SK-N-SH (cell line): Measurements from ENCODE around the gene CPVL. TPM values are rescaled to one million over a fixed set of nuclear protein-coding genes. Genes with fewer than 3 reads are reported as not detected.

Experiments
- CTCF ChIA-PET: fragments of 300-600, 350-600 bp; formaldehyde crosslinking; extraction: SDS; loops from one replicate; lab custom pipeline; 2021; lab: Yijun Ruan, JAX
- POLR2A ChIA-PET: fragments of 350-600 bp; sonication (Branson Sonifier 250); formaldehyde crosslinking; extraction: SDS; loops from one replicate; lab custom pipeline; 2020; ENCODE audit warnings: antibody characterized with exemption, inconsistent platforms; lab: Yijun Ruan, JAX
- DNase-seq: peaks from one replicate; pipeline ENCODE4 v3.0.0; 2012
- H2AFZ ChIP-seq: fragments of 200-600 bp; sonication (generic); 2 replicates; pipeline ENCODE4 v1.8.1; 2016; ENCODE audit warnings: antibody characterized with exemption, mild to moderate bottlenecking, low read depth
- H3F3A ChIP-seq: fragments of 200-600 bp; sonication (generic); replicated peaks from 2 replicates; pipeline ENCODE3; 2016; ENCODE audit warnings: antibody characterized with exemption, mild to moderate bottlenecking; ENCODE audit not compliant: insufficient read depth
- H3K27ac ChIP-seq, 2 experiments: fragments of 200-500 bp in 1 of 2; fragments of 200-600 bp in 1 of 2; sonication (Bioruptor generic) in 1 of 2; sonication (generic), shearing (Covaris generic) in 1 of 2; 2 replicates each; pipeline versions ENCODE4 v1.5.1 to v1.6.1; 2014 to 2016; ENCODE audit warnings: low read depth in 2 of 2, inconsistent platforms in 1 of 2, low read length in 1 of 2, mild to moderate bottlenecking in 1 of 2, mixed read lengths in 1 of 2
- H3K27me3 ChIP-seq: fragments of 200-600 bp; sonication (generic), shearing (Covaris generic); 2 replicates; pipeline ENCODE4 v1.6.1; 2016; ENCODE audit warnings: mixed run types; ENCODE audit not compliant: insufficient read depth
- H3K36me3 ChIP-seq, 2 experiments: fragments of 200-500 bp in 1 of 2; fragments of 200-600 bp in 1 of 2; sonication (Bioruptor generic) in 1 of 2; sonication (generic) in 1 of 2; replicated peaks in 1 of 2; 2 replicates each; pipeline versions ENCODE3 to v1.5.1; 2014 to 2016; ENCODE audit warnings: low read length in 1 of 2, mild to moderate bottlenecking in 1 of 2; ENCODE audit not compliant: insufficient read depth in 2 of 2, control insufficient read depth in 1 of 2
- H3K4me1 ChIP-seq, 2 experiments: fragments of 200-500 bp in 1 of 2; fragments of 200-600 bp in 1 of 2; sonication (Bioruptor generic) in 1 of 2; sonication (generic), shearing (Covaris generic) in 1 of 2; 2 replicates each; pipeline versions ENCODE4 v1.5.1 to v1.6.1; 2014 to 2016; ENCODE audit warnings: low read depth in 1 of 2, low read length in 1 of 2, mixed run types in 1 of 2; ENCODE audit not compliant: insufficient read depth in 2 of 2, control insufficient read depth in 1 of 2
- H3K4me2 ChIP-seq: fragments of 200-600 bp; sonication (generic), shearing (Covaris generic); 2 replicates; pipeline ENCODE4 v1.6.1; 2017; ENCODE audit warnings: mixed run types
- H3K4me3 ChIP-seq, 2 experiments: fragments of 200-500 bp in 1 of 2; fragments of 200-600 bp in 1 of 2; sonication (Bioruptor generic) in 1 of 2; sonication (generic), shearing (Covaris generic) in 1 of 2; 2 replicates each; pipeline versions ENCODE4 v1.5.1 to v1.8.1; 2014 to 2016; ENCODE audit warnings: low read depth in 2 of 2, inconsistent platforms in 1 of 2, low read length in 1 of 2, mild to moderate bottlenecking in 1 of 2, mixed read lengths in 1 of 2, moderate library complexity in 1 of 2
- H3K79me2 ChIP-seq: fragments of 200-600 bp; sonication (generic); 2 replicates; pipeline ENCODE4 v1.8.1; 2017; ENCODE audit warnings: mild to moderate bottlenecking; ENCODE audit not compliant: insufficient read depth
- H3K9ac ChIP-seq: fragments of 200-600 bp; sonication (generic); 2 replicates; pipeline ENCODE4 v1.6.1; 2017; ENCODE audit warnings: mixed run types
- H3K9me2 ChIP-seq: fragments of 200-600 bp; sonication (generic); 2 replicates; pipeline ENCODE4 v1.6.1; 2017; ENCODE audit warnings: mixed run types
- H3K9me3 ChIP-seq: fragments of 200-600 bp; sonication (generic); 2 replicates; pipeline ENCODE4 v1.6.1; 2017; ENCODE audit warnings: mixed run types, mild to moderate bottlenecking, moderate library complexity
- H4K20me1 ChIP-seq: fragments of 200-600 bp; sonication (generic); 2 replicates; pipeline ENCODE4 v1.6.1; 2017; ENCODE audit warnings: mild to moderate bottlenecking, mixed run types; ENCODE audit not compliant: insufficient read depth
- EZH2phosphoT487 ChIP-seq: fragments of 200-600 bp; sonication (generic); IDR thresholded peaks from 2 replicates; pipeline ENCODE4 v1.6.1; 2017; ENCODE audit warnings: low read depth, mixed run types, mild to moderate bottlenecking, antibody characterized with exemption, moderate library complexity, borderline replicate concordance
- FOXJ3 ChIP-seq: sonication (generic); formaldehyde crosslinking; IDR thresholded peaks from 2 replicates; pipeline ENCODE4 v1.5.1; 2020; ENCODE audit warnings: mild to moderate bottlenecking, missing genetic modification reagents
- FOXM1 ChIP-seq: IDR thresholded peaks from 2 replicates; pipeline ENCODE4 v1.4.0; 2012; ENCODE audit warnings: low read depth, mild to moderate bottlenecking
- GATA2 ChIP-seq: sonication (generic); formaldehyde crosslinking; IDR thresholded peaks from 2 replicates; pipeline ENCODE4 v1.5.0; 2020; ENCODE audit warnings: mild to moderate bottlenecking, missing genetic modification reagents
- IRF3 ChIP-seq: fragments of 150-350 bp; IDR thresholded peaks from 2 replicates; pipeline ENCODE4 v1.6.1; 2016; ENCODE audit warnings: mild to moderate bottlenecking, low read depth, low read length
- JUND ChIP-seq: IDR thresholded peaks from 2 replicates; pipeline ENCODE4 v1.4.0; 2012
- MAX ChIP-seq: IDR thresholded peaks from 2 replicates; pipeline ENCODE4 v1.4.0; 2012; ENCODE audit warnings: low read depth
- PBX3 ChIP-seq: IDR thresholded peaks from 2 replicates; pipeline ENCODE4; 2012
- REST ChIP-seq: IDR thresholded peaks from 2 replicates; pipeline ENCODE4 v1.6.1; 2012; ENCODE audit warnings: mild to moderate bottlenecking, low read depth, low read length, moderate library complexity
- TAF1 ChIP-seq: IDR thresholded peaks from 2 replicates; pipeline ENCODE4 v1.6.1; 2012; ENCODE audit warnings: low read depth, mild to moderate bottlenecking, low read length, moderate library complexity, borderline replicate concordance
- TCF12 ChIP-seq: IDR thresholded peaks from 2 replicates; pipeline ENCODE4 v1.4.0; 2012
- TEAD4 ChIP-seq: IDR thresholded peaks from 2 replicates; pipeline ENCODE4 v1.4.0; 2012; ENCODE audit warnings: mild to moderate bottlenecking, borderline replicate concordance; ENCODE audit not compliant: insufficient read depth
- USF1 ChIP-seq: IDR thresholded peaks from 2 replicates; pipeline ENCODE4 v1.4.0; 2012; ENCODE audit warnings: low read depth, borderline replicate concordance
- YY1 ChIP-seq: IDR thresholded peaks from 2 replicates; pipeline ENCODE4 v1.4.0; 2012; ENCODE audit warnings: low read depth, mild to moderate bottlenecking
- ZBTB33 ChIP-seq: IDR thresholded peaks from 2 replicates; pipeline ENCODE4 v1.4.0; 2012; ENCODE audit warnings: low read depth, borderline replicate concordance
- WGBS: methylation state at CpG from one replicate; pipeline ENCODE4 v1.1.6; 2017; ENCODE audit warnings: low lambda C conversion rate; 5-methylcytosine and 5-hydroxymethylcytosine counted together
- polyA plus RNA-seq, 3 experiments: library from polyadenylated mRNA; depleted of rRNA; stranded (reverse); fragments of >200 nt; gene quantifications; 2 replicates each; pipeline ENCODE4 v1.2.3, GENCODE V29; 2012

The CPVL gene
- polyA plus RNA-seq, 1 of the 3 experiments (the other 2 are of a cell fraction) = not detected

DNA sequence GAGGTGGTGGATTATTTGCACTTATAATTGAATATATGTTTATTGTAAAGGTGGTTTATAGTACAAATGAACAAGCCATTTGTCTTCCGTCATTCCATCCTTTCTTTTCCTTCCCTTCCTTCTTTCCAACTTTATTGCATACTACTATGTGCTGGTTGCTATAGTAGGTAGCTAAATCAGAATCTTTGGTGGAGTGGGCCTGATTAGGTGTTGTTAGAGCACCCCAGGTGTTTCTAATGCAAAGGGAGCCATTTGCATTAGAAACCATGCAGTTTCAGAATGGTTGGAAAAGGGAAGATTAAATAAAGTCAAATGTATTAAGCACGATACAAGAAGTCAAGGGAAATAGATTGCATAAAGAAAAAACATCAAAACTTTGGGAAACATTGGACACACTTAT, 99.4 kb downstream of the CPVL start:
- DNase-seq = no peak
- no peaks in the 10 kb centered on the region for H3K9me3 ChIP-seq
- 57% methylated on average over 2 of the region's 2 CpGs for WGBS
- no peaks in the 10 kb centered on the region for H3F3A ChIP-seq
- H3K36me3 ChIP-seq = no peaks in the 10 kb centered on the region
- H3K9me2 ChIP-seq = no peaks in the 10 kb centered on the region
- TF ChIP-seq MAX (no peak), ZBTB33 (no peak), FOXJ3 (CRISPR knock-in tag) (no peak), USF1 (no peak), IRF3 (no peak), FOXM1 (no peak), EZH2phosphoT487 (no peak), PBX3 (no peak), TEAD4 (no peak), TAF1 (no peak), TCF12 (no peak), YY1 (no peak), JUND (no peak), GATA2 (CRISPR knock-in tag) (no peak), REST (no peak)
- CTCF ChIA-PET = interaction anchor here (0.8 kb wide), 1 partner anchor 9 kb away, joined by 3 read pairs; no protein-coding TSS in a partner anchor
- no peak overlapping the region for H3K9ac ChIP-seq
- POLR2A ChIA-PET = no interaction called here
- H3K27ac ChIP-seq = no peak overlapping the region
- no peaks in the 10 kb centered on the region for H4K20me1 ChIP-seq
- H3K79me2 ChIP-seq = no peaks in the 10 kb centered on the region
- H3K27me3 ChIP-seq = no peaks in the 10 kb centered on the region
- H3K4me3 ChIP-seq = no peak overlapping the region
- no peak overlapping the region for H3K4me2 ChIP-seq
- no peaks in the 10 kb centered on the region; a peak in 1 of 4 replicates for H3K4me1 ChIP-seq
- no peak overlapping the region for H2AFZ ChIP-seq
